ENCODE measurements around the gene HECW1.

- TF ChIP-seq CTCF (IDR thresholded peaks at IDR 0.05 in 4 of 5, conservative IDR thresholded peaks at IDR 0.05 in 1 of 5) = no peak
- TF ChIP-seq POLR2A (IDR thresholded peaks at IDR 0.05) = no peak
Measured at GRCh38 chr7:43110791-43111535, 1.5 kb upstream of the HECW1 start.
